Measurements from ENCODE around the gene SLIT1.

The SLIT1 gene

DNA sequence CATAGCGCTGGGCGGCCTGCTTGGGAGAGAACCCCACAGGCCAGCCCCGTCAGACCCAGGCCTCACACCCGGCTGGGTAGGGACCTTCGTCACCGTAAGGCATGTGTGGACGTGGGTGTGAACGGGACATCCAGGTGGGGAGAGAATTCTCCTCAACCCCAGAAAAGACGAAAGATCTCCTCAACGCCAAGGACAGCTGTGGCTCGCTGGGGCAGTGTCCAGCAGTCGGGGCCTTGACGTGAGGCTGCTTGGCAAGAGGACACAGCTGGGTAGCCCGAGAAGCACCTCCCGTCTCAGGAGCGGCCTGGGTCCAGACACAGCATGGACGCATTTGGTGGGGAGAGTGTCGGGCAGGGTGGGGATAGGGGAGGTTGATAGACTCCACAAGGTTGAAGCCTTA, 1.2 kb upstream of the SLIT1 start:
- TF ChIP-seq, protein P1, sequence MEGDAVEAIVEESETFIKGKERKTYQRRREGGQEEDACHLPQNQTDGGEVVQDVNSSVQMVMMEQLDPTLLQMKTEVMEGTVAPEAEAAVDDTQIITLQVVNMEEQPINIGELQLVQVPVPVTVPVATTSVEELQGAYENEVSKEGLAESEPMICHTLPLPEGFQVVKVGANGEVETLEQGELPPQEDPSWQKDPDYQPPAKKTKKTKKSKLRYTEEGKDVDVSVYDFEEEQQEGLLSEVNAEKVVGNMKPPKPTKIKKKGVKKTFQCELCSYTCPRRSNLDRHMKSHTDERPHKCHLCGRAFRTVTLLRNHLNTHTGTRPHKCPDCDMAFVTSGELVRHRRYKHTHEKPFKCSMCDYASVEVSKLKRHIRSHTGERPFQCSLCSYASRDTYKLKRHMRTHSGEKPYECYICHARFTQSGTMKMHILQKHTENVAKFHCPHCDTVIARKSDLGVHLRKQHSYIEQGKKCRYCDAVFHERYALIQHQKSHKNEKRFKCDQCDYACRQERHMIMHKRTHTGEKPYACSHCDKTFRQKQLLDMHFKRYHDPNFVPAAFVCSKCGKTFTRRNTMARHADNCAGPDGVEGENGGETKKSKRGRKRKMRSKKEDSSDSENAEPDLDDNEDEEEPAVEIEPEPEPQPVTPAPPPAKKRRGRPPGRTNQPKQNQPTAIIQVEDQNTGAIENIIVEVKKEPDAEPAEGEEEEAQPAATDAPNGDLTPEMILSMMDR (IDR thresholded peaks at IDR 0.05; ENCODE audit: extremely low read depth, missing control alignments): no peak
- no peak for DNase-seq (ENCODE audit: low spot score)

DNA sequence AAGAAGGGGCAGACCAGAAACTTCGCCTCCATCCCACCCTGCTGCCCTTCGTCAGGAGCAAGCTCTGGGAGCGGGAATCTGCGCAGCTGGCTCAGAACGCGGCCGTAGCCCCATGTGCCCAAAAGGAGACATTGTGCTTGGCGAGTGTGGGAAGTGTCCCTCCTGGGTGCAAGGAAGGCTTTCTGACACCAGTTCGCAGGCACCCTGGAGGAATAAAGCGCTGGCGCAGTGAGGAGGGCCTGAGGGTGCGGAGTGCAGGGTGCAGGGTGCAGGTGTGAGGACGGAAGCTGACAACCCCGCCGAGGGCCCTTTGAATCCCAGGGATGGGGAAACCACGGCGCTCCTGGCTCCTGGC, 811 bp downstream of the SLIT1 start:
- DNase-seq (ENCODE audit: low spot score): no peak
- TF ChIP-seq, protein P1 (IDR thresholded peaks at IDR 0.05; ENCODE audit: extremely low read depth, missing control alignments): no peak

DNA sequence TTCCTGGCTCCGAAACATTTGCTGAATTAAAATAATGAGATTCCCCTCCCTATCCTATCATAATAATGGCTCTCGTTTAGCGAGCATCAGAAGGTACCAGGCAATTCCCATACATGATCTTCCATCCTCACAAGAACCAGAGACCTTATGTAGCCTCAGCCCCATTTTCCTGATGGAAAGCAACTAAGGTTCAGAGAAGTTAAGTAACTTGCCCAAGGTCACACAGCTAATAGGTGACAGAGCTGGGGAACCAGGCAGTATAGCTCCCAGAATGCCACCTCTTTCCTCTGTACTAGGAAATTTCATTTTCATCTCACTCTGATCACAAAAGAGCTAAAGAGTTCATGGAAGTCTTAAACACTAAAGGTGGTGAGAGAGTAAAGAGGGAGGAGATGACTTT, 2.4 kb downstream of the SLIT1 start:
- TF ChIP-seq, protein P1 (IDR thresholded peaks at IDR 0.05; ENCODE audit: extremely low read depth, missing control alignments): no peak
- DNase-seq (ENCODE audit: low spot score): no peak

DNA sequence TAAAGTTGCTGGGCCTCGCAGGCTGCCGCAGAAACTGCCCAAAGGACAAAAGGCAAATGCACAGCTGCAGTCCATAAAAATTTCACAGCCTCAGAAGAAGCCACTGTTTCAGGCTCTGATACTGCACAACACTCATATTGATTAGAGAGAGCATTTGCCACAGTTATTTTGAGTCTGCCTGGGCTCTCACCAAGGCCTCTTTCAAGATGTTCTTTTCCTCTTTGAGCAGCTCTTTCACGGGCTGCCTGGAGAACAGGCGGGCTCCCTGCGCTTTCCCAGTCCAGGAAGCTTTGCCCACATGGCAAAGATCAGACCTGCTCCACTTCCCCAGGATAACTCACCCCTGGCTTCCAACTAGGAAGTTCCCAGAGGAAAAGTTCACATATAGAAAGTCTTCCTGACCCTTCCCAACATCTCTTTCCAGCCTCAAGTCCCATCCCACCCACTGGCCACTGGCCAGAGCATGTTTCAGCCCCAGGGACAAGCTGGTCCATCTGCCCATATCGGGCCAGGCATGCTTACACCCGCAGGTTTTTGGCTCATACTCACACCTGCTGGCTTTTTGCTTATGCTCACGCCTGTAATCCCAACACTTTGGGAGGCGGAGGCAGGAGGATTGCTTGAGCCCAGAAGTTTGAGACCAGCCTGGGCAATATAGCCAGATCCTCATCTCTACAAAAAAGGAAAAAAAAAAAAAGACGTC, 3.3 kb downstream of the SLIT1 start:
- DNase-seq (ENCODE audit: low spot score): no peak
- TF ChIP-seq, protein P1 (IDR thresholded peaks at IDR 0.05; ENCODE audit: extremely low read depth, missing control alignments): no peak

DNA sequence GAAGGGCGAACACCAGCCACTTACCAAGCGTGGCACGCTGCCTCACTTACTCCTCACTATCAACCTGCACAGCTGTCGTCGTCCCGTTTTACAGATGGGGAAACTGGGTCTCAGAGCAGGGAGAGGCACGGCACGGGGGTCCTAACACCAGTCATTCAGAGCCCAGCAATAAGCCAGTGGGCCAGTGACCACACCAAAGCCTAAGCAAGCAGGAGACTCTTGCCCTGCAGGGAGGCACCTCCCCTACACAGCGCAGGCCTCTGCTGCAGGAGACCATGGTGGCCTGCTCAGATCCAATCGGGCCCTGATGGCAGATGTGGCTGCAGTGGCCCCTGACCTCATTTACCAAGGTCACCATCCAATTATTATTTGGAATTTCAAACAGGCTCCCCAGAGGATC, 4.8 kb downstream of the SLIT1 start:
- no peak for DNase-seq (ENCODE audit: low spot score)
- TF ChIP-seq, protein P1 (IDR thresholded peaks at IDR 0.05; ENCODE audit: extremely low read depth, missing control alignments): no peak

DNA sequence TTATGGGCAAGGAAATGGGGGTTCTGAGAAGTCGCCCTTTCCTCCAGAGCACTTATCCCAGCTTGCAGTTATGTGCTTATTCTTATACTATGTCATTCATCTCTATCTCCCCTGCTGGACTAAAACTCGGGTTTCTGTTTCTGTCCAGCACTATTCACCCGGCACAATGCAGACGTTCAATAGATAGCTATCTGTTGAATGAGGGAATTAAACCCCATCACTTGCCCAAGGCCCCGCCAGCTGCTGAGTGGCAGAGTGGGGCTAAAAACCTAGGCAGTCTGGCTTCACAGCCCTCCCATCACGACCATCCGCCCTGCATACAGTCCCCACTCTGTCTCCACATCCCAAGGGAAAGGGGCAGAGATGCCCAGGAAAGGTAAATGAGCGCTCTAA, 5.4 kb downstream of the SLIT1 start:
- no peak for DNase-seq (ENCODE audit: low spot score)
- TF ChIP-seq, protein P1 (IDR thresholded peaks at IDR 0.05; ENCODE audit: extremely low read depth, missing control alignments): no peak

DNA sequence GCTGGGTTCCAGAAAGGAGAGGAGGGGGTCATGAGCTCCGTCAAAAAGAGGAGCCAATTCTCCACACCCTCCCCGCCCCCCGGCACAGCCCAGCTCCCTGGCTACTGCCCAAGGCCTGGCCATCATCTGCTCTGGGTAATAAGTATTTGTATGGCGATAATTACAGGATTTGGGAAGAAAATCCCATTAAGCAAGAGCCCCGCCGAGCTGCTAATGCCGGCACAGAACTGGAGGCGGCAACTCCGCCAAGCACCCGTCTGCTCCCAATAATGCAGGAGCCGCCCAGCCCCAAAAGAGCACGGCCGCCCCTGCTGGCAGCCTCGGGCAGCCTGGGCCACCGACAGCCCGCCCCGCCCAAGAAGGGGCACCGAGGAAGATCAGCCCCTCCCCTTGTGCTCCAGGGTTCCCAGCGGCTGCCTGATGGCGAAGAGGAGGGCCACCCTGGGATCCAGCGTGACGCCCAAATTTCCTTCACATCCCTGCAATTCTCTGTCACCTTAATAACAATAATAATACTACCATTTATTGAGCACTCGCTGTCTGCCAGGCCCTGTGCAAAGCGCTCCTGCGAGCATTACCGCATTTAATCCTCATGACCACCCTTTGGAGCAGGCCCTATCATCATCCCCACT, 5.9 kb downstream of the SLIT1 start:
- no peak for DNase-seq (ENCODE audit: low spot score)

More for the DNA sequence above, 5.9 kb downstream of the SLIT1 start:
- TF ChIP-seq, protein P1 (IDR thresholded peaks at IDR 0.05; ENCODE audit: extremely low read depth, missing control alignments): no peak
